ENCODE measurements around the gene NDUFA13. TPM values are rescaled to one million over a fixed set of nuclear protein-coding genes. Genes with fewer than 3 reads are reported as not detected.

Gene NDUFA13
- polyA plus RNA-seq, 1 donor from 2014 or later: 266 TPM

DNA sequence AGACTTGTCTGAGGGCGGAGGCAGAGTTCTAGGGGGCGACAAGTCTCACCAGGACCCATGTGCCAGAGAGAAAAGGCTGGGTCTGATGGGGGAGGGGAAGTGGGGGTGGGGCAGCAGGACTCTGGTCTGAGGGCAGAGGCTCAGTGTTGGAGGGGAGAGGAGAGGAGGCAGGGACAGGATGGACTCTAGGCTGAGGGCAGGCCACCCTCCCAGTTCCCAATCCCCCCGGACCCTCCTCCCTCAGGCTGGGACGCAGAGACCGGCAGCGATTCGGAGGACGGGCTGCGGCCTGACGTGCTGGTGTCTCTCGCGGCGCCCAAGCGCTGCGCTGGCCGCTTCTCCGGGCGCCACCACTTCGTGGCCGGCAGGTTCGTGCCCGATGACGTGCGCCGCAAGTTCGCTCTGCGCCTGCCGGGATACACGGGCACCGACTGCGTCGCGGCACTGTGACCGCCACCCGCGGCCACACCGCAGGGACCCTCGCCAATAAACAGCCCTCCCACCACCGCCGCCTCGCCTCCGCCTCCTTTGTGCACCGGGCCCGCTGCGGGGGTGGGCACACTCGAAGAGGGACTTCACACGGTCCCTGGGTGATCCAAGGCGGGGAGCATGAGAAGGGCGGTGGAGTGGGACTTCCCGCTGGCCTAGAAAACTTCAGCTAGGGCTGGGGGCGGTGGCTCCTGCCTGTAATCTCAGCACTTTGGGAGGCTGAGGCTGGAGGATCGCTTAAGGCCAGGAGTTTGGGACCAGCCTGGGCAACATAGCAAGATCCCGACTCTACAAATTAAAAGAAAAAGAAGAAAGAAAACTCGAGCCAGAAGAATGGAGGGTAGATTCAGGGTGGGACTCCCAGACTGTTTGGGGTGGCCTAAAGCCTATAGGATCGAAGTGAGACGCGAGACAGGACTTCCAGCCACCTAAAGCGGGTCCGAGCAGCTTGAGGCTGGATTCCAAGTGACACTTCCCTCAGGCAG, 21.3 kb downstream of the NDUFA13 start:
- no peaks in the 10 kb centered on the region for H4K20me1 ChIP-seq (ENCODE audit: insufficient read depth)
- TF ChIP-seq EP300 (conservative IDR thresholded peaks at IDR 0.05; ENCODE audit: poor library complexity, severe bottlenecking): no peak
- TF ChIP-seq SMC3 (conservative IDR thresholded peaks at IDR 0.05; ENCODE audit: poor library complexity): no peak
- no peak for TF ChIP-seq RAD21 (conservative IDR thresholded peaks at IDR 0.05)
- no peak for TF ChIP-seq REST (IDR thresholded peaks at IDR 0.05; ENCODE audit: borderline replicate concordance)
- TF ChIP-seq, protein P1, sequence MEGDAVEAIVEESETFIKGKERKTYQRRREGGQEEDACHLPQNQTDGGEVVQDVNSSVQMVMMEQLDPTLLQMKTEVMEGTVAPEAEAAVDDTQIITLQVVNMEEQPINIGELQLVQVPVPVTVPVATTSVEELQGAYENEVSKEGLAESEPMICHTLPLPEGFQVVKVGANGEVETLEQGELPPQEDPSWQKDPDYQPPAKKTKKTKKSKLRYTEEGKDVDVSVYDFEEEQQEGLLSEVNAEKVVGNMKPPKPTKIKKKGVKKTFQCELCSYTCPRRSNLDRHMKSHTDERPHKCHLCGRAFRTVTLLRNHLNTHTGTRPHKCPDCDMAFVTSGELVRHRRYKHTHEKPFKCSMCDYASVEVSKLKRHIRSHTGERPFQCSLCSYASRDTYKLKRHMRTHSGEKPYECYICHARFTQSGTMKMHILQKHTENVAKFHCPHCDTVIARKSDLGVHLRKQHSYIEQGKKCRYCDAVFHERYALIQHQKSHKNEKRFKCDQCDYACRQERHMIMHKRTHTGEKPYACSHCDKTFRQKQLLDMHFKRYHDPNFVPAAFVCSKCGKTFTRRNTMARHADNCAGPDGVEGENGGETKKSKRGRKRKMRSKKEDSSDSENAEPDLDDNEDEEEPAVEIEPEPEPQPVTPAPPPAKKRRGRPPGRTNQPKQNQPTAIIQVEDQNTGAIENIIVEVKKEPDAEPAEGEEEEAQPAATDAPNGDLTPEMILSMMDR (IDR thresholded peaks at IDR 0.05; ENCODE audit: poor library complexity, severe bottlenecking): no peak
- no peak for TF ChIP-seq MXI1 (conservative IDR thresholded peaks at IDR 0.05; ENCODE audit: poor library complexity, severe bottlenecking)
- H3F3A ChIP-seq (ENCODE audit: insufficient read depth, low read length, poor library complexity, severe bottlenecking): no peaks in the 10 kb centered on the region
- no peaks in the 10 kb centered on the region for H3K27me3 ChIP-seq (ENCODE audit: insufficient read depth, low read depth, low read length)
- H3K9me3 ChIP-seq (ENCODE audit: low read length): no peaks in the 10 kb centered on the region
- H3K79me2 ChIP-seq (replicated peaks; ENCODE audit: insufficient read depth, low read length): no peaks in the 10 kb centered on the region
- no peak overlapping the region for H3K4me3 ChIP-seq (ENCODE audit: low read length)
- H3K4me2 ChIP-seq (ENCODE audit: low read length): no peak overlapping the region
- H2AFZ ChIP-seq (ENCODE audit: low read depth, low read length): no peak overlapping the region
- no peaks in the 10 kb centered on the region for H3K9me2 ChIP-seq (ENCODE audit: insufficient read depth, low read length)
- H3K36me3 ChIP-seq (ENCODE audit: insufficient read depth, low read length): no peaks in the 10 kb centered on the region
- H3K27ac ChIP-seq (ENCODE audit: low read length): no peak overlapping the region
- no peak overlapping the region for H3K9ac ChIP-seq (ENCODE audit: low read length)

DNA sequence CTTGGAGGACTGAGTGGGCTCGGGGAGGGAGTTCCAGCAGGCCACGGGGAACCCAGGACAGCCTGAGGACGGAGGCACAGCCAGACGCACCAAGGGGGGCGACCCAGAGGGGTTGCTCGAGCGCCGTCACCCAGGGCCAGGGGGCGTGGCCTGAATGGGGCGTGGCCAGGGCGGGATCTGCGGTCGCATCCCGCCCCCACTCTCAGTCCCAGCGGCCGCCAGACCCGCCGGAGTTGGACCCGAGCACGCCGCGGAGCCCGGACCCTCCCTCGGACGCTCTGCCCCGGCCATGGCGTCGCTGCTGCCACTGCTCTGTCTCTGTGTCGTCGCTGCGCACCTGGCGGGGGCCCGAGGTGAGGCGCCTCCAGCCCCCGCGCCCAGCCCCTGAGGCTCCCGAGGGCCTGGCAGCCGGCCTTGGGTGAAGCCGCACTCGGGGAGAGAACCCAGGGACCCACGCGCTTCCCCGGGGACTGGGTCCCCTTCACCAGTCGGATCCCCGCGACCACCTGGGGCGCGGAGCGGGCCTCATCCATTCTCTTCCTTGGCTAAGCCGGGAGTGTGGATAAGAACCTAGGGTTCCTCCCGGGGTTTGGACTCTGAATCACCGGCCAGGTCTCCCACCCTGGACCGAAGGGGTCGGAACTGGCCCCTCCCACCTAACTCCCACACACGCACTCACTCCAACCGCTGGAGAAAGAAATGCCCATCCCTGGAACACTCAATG, 22.2 kb downstream of the NDUFA13 start, which contains the start of gene CILP2:
CILP2 (plus strand) TSS at position 205 of the 724 bp plus-strand sequence; CDS start at position 290, 85 bp downstream.
- Histone ChIP-seq H3K4me2 (ENCODE audit: low read length) (no peak within 1 kb of the TSS), H3K27ac (ENCODE audit: low read length) (no peak within 1 kb of the TSS), H4K20me1 (ENCODE audit: insufficient read depth) (no peaks in the 10 kb centered on the region), H3K79me2 (replicated peaks; ENCODE audit: insufficient read depth, low read length) (no peaks in the 10 kb centered on the region), H3K9me2 (ENCODE audit: insufficient read depth, low read length) (no peaks in the 10 kb centered on the region), H3K4me3 (ENCODE audit: low read length) (no peak within 1 kb of the TSS), H3K9ac (ENCODE audit: low read length) (no peak within 1 kb of the TSS), H3K36me3 (ENCODE audit: insufficient read depth, low read length) (no peaks in the 10 kb centered on the region), H3K27me3 (ENCODE audit: insufficient read depth, low read depth, low read length) (no peaks in the 10 kb centered on the region), H3K9me3 (ENCODE audit: low read length) (no peaks in the 10 kb centered on the region), H3F3A (ENCODE audit: insufficient read depth, low read length, poor library complexity, severe bottlenecking) (no peaks in the 10 kb centered on the region), H2AFZ (ENCODE audit: low read depth, low read length) (no peak within 1 kb of the TSS)
- TF ChIP-seq MXI1 (conservative IDR thresholded peaks at IDR 0.05; ENCODE audit: poor library complexity, severe bottlenecking): no peak
- TF ChIP-seq SMC3 (conservative IDR thresholded peaks at IDR 0.05; ENCODE audit: poor library complexity): no peak
- TF ChIP-seq POLR2AphosphoS5 (IDR thresholded peaks at IDR 0.05): no peak
- TF ChIP-seq TAF1 (IDR thresholded peaks at IDR 0.05; ENCODE audit: low read depth): no peak
- TF ChIP-seq EZH2 (IDR thresholded peaks at IDR 0.05; ENCODE audit: borderline replicate concordance, insufficient read depth, low read length, poor library complexity, severe bottlenecking): no peak
- no peak for TF ChIP-seq REST (IDR thresholded peaks at IDR 0.05; ENCODE audit: borderline replicate concordance)
- TF ChIP-seq RAD21 (conservative IDR thresholded peaks at IDR 0.05): no peak
- TF ChIP-seq, protein P1 (IDR thresholded peaks at IDR 0.05; ENCODE audit: poor library complexity, severe bottlenecking): no peak
- TF ChIP-seq EP300 (conservative IDR thresholded peaks at IDR 0.05; ENCODE audit: poor library complexity, severe bottlenecking): no peak
